ENCODE results near the gene SMOC2.

The SMOC2 gene

DNA sequence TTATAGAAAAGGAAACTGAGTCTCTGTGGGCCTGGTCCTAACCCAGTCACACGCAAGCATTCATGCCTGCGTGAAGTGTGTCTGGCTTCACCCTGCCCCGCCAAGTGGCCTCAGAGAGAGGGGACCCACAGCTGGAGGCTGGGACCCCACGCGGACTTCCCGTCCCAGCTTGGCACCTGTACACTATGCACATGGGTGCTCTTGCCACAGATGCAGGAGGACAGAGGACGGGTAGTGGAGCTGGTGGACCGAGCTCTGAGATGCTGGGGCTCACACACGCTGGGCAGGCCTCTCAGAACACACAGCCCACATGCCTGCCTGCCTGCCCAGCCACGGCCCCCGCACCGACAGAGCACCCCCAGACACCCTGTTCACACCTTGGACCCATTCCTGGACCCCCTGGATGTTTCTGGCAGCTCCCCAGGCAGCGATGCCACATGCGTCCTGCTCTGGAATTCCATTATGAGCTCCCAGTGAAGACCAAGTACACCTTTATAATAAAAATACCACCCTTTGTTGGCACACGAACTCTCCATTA, 24.9 kb upstream of the SMOC2 start:
- DNase-seq, result no peak

DNA sequence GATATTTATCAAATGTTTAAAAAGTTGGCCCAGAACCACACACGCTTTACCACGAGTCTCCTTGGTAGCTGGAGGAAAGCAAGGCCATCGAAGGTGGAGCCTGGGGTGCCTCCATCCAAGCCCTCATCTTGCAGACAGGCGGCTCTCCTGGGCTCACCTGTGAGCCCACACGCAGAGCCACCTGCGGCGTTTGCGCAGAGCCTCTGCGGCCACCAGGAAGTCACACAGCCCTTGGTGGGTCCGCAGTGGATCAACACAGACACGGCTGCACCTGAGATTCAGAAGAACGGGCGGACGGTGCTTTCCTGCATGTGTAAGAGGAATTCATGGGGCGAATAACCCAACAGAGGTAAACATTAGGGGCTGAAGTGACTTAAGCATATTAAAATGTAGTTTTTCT, 24.5 kb upstream of the SMOC2 start:
- DNase-seq, result no peak

DNA sequence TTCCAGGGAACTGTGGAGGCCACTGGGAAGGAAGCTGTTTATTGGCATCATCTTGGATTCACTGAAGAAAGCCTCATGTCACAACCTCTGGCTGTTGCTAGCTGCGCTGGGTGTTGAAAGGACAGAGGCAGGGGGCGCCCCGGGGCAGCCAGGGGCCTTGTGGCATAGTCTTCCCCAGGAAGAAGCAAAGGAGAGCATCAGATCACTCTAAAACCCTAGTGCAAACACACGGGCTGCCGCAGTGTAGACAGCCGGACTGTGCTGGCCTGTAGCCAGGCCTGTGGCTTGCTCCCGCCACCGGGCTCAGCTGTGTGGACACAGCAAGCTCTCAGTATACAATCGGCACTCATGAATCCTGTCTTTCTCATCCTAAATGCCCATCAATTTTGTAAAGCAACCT, 23.8 kb upstream of the SMOC2 start:
- no peak for DNase-seq

DNA sequence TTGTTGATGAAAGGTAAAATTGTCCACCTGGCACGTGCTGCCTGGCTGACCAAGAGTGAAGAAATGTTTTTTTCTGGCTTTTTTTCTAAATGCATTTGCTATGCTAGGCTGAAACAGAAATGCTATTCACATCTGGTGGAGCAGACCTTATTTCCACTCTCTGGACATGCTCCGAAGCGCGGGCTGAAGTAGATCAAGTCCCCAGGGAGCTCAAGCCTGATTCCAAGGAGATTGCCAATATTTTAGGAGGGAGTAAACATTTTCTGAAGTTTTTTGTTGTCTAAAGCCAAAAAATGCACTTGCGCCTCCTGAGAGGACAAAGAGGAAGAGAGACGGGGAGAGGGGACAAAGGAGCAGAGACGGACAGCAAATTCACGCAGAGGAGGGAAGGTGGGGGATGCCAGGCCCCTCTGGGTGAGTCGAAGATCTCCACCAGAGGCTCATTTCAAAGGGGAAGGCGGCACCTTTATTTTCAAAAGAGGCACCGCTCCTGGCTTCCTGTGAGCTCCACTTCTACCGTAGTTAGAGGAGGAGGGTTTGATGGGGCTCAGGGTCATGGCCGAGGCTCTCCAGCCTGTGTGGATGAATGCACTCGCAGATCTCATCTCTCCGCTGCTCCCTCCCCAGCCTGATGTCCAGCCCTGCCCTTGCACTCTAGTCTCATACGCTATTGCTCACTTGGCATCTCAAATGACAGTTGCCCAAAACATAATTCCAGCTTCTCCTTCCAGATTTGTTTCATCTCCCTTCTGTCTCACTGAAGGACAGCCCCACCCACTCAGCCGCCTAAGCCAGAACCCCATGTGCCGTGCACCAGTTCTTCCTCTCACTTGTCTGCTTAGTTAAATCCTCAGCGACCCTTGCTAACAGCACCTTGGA, 23.1 kb upstream of the SMOC2 start:
- DNase-seq, result no peak

DNA sequence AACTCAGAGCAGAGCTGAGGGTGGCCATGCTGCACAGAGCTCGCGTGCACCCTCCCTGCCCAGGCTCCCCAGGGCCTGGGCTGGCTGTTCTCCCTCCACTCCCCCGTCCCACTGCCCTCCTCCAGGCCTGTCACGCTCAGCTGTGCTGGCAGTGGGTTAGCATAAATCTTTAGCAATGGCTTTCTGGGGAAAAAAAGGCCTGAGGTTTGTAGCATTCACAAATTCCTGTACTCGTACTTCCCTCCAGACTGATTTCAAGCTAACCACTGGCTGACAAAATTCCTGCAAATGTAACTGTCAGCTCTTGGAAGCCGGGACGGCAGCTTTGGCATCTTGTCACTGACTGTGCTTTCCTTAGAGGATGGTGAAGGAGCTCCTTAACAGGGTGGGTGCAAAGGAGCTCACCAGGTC, 22.3 kb upstream of the SMOC2 start:
- no peak for DNase-seq

DNA sequence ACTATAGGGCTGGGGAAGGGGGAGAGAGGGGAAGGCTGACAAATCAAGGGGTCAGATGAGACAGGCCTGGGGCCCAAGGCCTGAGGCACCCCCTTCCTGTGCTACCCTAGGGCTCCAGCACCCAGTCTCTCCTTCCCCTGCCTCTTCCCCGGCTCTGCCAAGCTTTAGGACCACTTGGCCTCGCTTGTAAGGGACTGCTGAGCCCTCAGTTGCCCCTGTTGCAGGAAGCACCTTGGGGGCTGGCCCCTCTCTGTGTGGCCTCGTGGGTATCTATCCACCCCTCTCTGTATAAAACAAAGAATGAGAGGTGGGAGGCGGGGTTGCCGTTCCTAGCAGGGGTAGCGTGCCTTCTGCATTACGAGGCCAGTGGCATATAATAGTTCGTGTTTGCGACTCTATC, 21.4 kb upstream of the SMOC2 start:
- DNase-seq, result no peak

DNA sequence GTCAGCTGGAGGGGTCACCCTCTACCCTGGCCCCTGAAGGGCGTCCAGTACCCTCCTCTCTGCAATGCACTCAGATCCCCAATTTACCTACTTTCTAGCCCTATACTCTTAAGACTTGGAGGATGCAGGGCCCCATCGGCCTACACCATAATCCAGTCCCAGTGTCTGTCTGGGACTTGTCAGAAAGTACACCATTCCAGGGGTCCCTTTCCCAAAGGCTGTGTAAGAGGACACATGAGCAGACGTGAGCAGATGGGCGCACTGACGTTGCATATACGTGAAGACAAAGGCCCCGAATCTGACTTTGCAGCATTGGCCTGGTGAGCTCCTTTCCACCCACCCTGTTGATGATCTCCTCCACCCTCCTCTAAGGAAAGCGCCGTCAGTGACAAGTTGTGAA, 20.9 kb upstream of the SMOC2 start:
- no peak for DNase-seq

DNA sequence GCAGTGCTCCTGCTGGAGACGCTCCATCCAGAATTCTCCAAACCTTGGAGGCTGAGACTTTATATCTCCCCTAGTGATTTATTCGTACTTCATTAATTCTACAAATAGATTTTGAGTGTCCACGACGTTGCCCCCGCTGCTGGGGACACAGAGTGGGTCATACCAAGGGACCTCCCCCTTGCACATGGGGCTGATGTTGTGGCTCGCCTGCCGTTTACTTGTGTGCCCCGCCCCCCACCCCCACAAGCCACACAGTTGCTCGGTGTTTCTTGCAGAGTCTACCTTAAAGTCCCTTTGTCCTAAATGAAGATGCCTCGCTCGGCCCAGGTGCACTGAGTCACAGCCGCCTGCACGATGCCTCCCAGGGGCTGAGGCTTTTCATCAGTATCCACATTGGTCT, 20.3 kb upstream of the SMOC2 start:
- DNase-seq, result no peak

DNA sequence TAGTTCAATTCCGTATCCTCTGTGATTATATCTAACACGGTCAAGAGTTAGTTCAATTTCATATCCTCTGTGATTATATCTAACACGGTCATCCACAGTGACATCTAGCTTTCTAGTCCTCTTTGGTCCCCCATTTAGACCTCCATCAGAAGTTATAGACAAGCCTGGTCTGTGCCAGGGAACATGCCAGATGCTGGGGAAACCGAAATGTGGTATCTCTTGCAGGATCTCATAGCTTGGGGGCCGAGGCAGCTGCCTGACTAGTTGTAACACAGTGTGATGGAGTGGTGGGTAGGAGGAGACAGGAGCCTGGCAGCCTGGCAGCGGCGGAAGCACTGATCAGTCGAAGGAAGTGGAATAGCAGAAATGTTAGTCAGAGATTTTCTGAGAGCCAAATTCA, 13.8 kb upstream of the SMOC2 start:
- no peak for DNase-seq

DNA sequence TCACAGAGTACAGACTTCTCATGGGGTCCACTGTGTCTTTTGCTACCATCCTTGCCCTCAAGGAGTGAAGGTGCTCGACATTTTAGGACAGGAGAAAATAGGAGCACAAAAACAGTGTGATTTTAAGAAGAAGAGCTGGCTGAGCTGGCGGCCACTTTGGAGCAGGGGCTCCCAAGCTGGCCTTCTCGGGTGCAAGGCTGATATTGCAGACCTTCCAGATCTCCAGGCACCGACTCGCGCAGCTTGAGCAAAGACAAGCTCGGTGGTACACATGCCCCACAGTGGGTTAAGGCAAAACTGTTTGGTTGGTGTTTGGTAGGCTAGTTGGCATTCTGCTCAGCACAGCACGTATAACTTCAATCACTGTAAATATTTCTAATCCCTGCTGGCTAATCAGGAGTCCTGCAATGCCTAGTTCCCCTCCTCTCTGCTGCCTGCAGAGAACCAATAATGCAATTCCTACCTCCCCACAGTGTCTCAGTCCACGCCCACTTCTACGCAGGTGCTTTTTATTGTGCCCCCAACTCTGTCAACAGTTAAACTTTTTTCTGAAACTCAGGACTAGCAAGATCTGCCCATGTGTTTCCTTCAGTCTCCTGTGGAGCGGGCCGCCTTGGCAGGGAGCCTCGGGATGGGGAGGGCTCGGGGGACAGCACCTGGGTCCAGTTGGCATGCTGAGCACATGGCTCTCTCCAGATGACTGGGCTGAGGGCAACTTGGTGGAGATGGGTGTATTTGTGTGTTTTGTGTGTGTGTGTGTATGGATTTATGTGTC, 12.7 kb upstream of the SMOC2 start:
- no peak for DNase-seq

DNA sequence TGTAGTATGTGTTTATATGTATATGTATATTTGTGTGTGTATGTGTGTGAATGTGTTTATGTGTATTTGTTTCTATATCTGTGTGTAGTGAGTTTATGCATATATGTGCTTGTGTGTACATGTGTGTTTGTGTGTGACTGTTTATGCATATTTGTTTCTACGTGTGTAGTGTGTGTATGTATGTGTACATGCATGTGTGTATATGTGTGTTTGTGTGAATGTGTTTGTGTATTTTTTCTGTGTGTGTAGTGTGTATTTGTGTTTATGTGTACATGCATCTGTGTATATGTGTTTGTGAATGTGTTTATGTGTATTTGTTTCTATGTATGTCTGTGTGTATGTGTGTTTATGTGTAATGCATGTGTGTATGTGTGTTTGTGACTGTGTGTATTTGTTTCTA, 12.1 kb upstream of the SMOC2 start:
- no peak for DNase-seq

DNA sequence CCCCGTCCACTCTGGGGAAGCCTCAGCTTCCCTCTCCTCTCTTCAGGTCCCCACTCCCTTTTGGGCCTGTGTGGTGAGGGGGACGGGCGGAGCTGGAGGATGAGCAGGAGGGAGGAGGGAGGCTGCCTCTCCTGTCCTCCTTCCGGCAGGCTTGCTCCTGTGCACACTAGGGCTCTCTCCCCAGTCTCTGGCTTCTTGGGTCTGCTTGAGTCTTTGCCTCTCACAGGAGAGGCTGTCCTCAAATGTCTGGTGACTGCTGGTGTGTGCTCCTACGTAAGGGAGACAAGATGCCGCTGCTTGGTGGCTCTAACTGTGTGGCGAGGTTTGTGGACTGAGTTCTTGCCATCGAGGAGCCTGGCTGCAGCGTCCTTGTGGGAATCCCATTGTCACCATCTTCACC, 8.8 kb upstream of the SMOC2 start:
- no peak for DNase-seq

DNA sequence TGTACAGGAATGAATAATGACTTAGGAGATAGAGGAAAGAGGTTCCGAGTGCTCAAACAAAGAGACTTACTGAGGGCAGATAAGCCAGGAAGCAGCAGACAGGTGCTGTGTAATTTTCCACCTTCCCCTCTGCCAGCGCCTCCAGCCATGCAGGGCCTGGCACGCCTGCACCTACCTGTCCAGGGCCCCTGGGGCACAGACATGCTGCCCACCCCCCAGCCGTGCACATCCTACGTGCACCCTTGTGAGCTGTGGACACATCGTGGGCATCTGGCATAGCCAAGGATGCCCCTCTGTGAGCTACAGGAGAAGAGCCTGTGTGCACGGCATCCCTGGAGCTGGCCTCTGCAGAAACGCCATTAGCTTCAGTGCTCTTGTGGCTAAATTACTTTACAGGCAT, 7.1 kb upstream of the SMOC2 start:
- no peak for DNase-seq

DNA sequence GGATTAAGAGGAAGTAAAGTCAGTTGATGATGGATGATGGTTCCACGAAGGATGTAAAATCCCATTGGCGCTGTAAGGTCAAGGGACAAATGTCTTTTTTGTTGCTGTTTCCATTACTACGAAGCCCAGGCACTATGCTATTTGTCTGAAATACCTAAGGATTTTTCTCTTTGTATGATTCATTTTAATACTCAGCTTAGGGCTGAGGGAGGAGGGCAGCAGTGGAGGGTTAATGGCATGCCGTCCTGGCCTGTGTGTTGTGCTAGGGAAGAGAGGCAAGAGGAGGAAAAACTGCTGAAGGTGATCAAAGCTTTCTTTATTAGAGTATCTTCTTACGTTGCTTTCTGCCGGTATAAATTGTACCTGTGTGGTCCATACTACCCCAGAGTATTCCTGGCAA, 6.5 kb upstream of the SMOC2 start:
- no peak for DNase-seq

DNA sequence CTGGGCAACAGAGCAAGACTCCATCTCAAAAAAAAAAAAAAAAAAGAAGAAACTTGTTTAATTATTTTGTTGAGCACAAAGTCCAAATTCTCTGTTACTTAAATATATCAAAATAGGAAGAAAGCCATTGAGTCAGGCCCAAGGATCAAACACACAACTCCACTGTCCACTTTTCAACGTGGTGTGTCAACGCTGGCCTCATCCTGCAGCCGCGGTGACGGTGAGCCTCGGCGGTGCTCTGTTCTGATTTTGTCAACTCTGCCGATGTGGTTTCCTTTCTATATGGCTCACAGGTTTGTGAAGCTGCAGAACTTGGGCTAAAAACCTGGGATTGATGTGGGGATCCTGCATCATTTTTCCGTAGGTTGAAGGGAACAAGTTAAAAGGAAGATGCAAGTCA, 3.2 kb upstream of the SMOC2 start:
- no peak for DNase-seq

DNA sequence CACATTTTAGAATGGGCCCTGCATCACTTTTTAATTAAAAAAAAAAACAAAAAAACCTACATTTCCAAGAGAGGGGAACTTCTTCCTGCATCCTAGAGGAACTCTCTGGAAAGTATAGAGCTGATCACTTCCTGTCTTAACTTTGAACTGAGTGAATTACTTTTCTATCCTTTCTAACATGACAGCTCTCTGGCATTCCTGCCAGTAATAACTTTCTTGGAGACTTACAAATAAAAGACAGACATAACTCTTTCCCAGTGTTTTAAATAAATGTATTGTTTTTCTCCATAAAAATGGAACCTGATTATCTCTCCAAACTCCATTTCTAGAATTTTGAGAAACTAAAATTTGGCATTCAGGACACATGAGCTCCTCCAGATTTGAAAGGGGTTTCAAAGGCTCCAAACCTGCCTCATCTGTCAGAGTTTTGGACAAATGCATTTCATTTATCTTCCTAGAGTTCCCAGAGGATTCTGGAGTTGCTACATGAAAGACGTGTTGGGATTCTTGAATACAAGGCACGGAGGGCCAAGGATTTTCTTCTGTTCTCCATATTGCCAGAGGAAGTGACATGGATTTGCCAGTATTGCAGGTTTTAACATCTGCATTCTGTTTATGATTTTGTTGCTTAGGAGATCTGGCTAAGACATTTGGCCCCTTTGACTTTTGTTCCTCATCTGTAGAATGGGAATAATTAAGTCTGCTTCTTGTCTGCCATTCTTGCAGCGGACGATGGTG, 2.0 kb upstream of the SMOC2 start:
- no peak for DNase-seq

DNA sequence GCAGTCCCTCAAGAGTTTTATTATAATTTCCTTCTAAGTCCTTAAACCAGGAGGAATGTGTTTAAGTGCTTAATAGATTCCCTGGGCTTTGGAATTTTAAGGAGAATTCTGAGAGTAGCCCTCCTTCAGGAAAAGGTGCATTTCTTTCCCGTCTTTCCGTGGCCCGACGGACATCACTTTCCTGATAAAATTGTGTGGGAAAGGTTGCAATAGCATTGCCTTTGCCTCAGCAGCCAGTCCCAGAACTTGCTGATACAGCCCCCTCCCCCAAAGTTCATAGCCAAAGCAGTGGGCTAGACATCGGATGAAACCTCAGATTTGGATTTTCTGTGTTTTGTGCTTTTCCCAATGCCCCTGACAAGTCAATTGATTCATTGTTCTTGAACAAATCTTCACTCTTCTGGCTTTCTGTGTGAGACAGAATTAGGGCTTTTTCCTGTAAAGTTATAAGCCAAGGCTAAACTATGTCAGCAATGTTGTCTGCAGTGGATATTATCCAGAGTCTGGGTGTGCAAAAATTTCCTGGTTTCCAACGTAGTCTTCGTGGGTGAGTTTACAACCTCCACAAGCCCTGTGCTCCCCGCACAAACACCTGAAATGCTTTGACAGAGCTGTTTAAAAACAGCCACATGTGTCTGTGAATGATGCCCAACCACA, 1.1 kb upstream of the SMOC2 start:
- DNase-seq, result no peak

DNA sequence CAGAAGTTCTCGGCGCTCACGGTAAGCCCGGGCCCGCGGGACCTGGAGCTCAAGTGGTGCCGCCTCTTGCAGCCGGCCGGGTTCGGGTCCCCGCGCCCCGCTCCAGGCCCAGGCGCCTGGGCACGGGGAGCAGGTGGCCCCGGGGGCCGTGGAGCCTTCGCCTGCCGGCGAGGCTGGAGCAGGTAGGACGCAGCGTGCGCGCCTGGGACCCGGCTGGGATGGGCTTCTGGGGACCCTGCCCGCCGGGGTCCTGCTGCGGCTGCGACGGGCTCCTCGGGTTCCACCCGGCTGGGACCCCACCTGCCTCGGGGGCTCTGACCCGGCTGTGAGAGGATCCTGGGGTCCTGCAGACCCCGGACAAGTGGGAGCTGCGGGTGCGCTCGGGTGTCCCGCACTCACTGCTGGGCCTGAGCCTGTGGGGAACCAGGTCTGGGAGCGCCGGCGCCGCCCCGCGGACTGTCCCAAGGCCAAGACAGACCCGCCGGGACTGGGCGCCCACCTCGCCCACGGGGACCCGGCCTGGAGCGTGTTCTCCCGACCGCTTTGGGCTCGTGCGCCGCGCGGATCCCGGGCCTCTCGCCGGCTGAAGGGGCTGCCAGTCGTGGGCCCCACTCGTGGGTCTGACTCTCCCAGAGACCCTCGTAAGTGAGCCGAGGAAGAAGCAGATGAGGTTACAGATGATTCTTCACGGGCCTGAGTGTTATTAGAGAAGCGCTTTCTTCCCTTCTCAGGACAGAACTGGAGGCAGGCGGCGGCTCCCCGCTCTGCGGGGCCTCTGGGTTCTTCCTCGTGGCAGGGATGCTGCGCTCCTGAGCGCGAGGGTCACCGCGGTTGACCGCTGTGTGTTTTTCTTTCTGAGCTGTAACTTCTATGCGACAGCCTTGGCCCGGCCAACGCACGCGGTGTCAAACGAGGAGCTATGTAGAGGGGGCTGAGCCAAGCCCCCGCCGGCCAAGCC, 729 bp downstream of the SMOC2 start:
- no peak for DNase-seq

DNA sequence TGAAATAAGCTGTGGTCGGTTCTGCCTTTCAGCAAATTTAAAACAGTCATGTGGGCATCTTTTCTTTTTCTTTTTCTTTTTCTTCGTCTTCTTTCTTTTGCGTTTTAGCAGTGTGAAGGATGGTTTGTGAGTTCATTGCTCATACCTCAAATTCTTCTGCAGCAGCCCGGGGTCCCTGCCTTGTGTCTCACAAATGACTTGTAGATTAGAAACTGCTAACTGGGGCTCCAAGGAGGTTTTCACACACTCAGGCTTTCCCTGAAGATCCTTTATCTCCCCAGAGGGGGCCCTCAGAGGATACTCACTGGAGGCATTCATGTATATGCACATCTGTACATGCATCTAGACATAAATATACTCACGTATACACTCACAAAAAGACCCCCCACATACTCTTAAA, 1.7 kb downstream of the SMOC2 start:
- no peak for DNase-seq

DNA sequence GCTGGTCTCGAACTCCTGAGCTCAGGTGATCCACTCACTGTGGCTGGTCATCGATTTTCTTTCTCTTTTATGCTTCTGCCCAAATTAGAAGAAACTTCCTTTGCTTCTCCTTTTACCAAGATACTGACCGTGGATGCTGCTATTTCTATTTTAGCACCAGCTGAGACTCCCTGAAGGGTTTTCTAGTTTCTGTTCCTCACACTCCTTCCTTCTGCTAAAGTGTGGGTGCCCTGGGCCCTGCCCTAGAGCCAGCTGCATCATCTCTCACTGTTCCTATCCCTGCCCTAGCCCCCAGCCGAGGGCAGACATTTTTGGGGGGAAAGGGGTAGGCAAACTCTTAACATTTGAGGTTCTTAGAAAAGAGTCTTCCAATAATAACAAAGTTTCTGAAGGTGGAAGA, 6.3 kb downstream of the SMOC2 start:
- DNase-seq, result no peak

DNA sequence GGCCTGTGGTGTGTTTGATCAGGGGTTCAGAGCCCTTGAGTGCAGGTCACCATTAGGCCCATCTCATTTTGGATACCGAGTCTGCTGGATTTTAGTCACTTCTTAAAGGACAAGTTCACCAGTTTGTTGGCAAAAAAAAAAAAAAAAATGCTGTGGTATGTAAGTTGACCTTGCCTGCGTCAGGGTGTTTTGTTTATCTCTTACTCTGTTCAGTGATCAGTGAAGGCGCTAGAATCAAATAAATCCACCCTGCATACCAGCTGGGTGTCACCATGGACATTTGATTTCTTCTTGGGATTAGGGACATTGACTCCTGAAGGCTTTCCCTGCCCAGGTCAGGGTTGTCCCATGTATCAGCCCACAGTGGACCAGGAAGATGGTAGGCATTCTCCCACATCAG, 6.7 kb downstream of the SMOC2 start:
- no peak for DNase-seq

All from activated gamma-delta T cell treated with Interleukin-2 at 50 U/mL for 16 hours (primary cell).